Hepatocyte (in vitro differentiated cells): ENCODE measurements around the gene HASPIN.

Source experiments
- CTCF ChIP-seq: fragments of 200-600 bp; sonication (generic); IDR thresholded peaks from 2 replicates; pipeline ENCODE4 v1.5.1; 2016; ENCODE audit warnings: antibody characterized with exemption, mild to moderate bottlenecking; ENCODE audit not compliant: poor library complexity
- EZH2 ChIP-seq: fragments of 200-600 bp; sonication (generic); IDR thresholded peaks from 2 replicates; pipeline ENCODE4 v1.6.1; 2016; ENCODE audit warnings: antibody characterized with exemption, mild to moderate bottlenecking, borderline replicate concordance

- no peak for TF ChIP-seq CTCF
- no peak for TF ChIP-seq EZH2
These were observed 32.1 kb upstream of the HASPIN start for GRCh38 chr17:3691617-3692067.
